Muscle layer of duodenum (tissue), 2 donors: ENCODE data around the gene ZNF471.

Experiments
- H3K27ac ChIP-seq: one replicate; pipeline ENCODE4 v1.7.0; 2013; ENCODE audit warnings: mild to moderate bottlenecking, low read length
- H3K27me3 ChIP-seq: one replicate; pipeline ENCODE4 v1.7.0; 2013; ENCODE audit warnings: low read depth, mild to moderate bottlenecking, control low read depth, low read length
- H3K36me3 ChIP-seq, 2 donors: one replicate each; pipeline ENCODE4 v1.7.0; 2013; ENCODE audit warnings: low read length in 2 of 2, control low read depth in 1 of 2, mild to moderate bottlenecking in 1 of 2; ENCODE audit not compliant: insufficient read depth in 2 of 2, control insufficient read depth in 1 of 2
- H3K4me1 ChIP-seq, 2 donors: one replicate each; pipeline ENCODE4 v1.7.0; 2013; ENCODE audit warnings: low read length in 2 of 2, mild to moderate bottlenecking in 2 of 2, control low read depth in 1 of 2, moderate library complexity in 1 of 2; ENCODE audit not compliant: insufficient read depth in 2 of 2, control insufficient read depth in 1 of 2
- H3K4me3 ChIP-seq, 2 donors: one replicate each; pipeline ENCODE4 v1.7.0; 2013; ENCODE audit warnings: low read length in 2 of 2, low read depth in 1 of 2, mild to moderate bottlenecking in 1 of 2
- H3K9me3 ChIP-seq, 2 donors: one replicate each; pipeline ENCODE4 v1.7.0; 2013; ENCODE audit warnings: low read length in 2 of 2, control low read depth in 1 of 2, mild to moderate bottlenecking in 1 of 2; ENCODE audit not compliant: control insufficient read depth in 1 of 2
- donor health status: healthy.

The ZNF471 gene

GRCh38 chr19:56538254-56538760 lies 30.7 kb downstream of the ZNF471 start:
- peaks cover 0 to 32% of the 10 kb centered on the region in 2 donors for H3K36me3 ChIP-seq
- peak overlapping the region; percentile 69 to 88 for H3K4me3 ChIP-seq
- no peaks in the 10 kb centered on the region for H3K27me3 ChIP-seq
- H3K9me3 ChIP-seq: peaks cover 27 to 46% of the 10 kb centered on the region in 2 donors
- H3K27ac ChIP-seq: no peak overlapping the region
- peaks cover 0 to 14% of the 10 kb centered on the region in 2 donors for H3K4me1 ChIP-seq

DNA sequence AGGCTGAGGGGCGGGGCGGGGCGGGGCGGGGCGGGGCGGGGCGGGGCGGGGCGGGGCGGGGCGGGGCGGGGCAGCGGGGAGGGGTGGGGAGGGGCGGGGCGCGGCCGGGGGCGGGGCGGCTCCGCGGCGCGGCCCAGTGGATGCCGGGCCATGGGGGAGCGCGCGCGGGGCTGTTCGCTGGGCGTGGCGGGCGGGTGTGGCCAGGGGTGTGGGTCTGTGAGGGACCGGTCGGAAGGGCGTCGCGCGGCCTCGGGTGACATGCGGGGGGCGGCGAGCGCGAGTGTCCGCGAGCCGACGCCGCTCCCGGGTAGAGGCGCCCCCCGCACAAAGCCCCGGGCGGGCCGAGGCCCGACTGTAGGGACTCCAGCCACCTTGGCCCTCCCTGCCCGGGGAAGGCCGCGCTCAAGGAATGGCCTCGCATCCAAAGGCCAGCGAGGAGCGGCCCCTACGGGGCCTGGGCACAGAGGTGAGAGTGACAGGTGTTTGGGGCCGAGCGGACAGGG lies 31.2 kb downstream of the ZNF471 start, which contains the start of gene ZFP28:
Gene ZFP28, plus strand, starts transcription at position 188 of the 503 bp plus-strand sequence. Its CDS starts 71 bp downstream, at position 259.
- Histone ChIP-seq H3K9me3 (peaks cover 24 to 46% of the 10 kb centered on the region in 2 donors), H3K27ac (no peak within 1 kb of the TSS), H3K36me3 (peaks cover 0 to 37% of the 10 kb centered on the region in 2 donors)

GRCh38 chr19:56543776-56544175 lies 36.1 kb downstream of the ZNF471 start:
- Histone ChIP-seq H3K36me3 (peaks cover 14 to 83% of the 10 kb centered on the region in 2 donors), H3K4me1 (peaks cover 0 to 11% of the 10 kb centered on the region in 2 donors), H3K4me3 (peak overlapping the region in 1 of 2 donors; percentile 19), H3K27ac (no peak overlapping the region), H3K9me3 (peaks cover 51 to 71% of the 10 kb centered on the region in 2 donors), H3K27me3 (no peaks in the 10 kb centered on the region)

More for the DNA sequence above, 31.2 kb downstream of the ZNF471 start, which contains the start of gene ZFP28:
- H3K4me1 ChIP-seq: peaks cover 0 to 14% of the 10 kb centered on the region in 2 donors
- no peaks in the 10 kb centered on the region for H3K27me3 ChIP-seq
- peak within 1 kb of the TSS; percentile 69 to 88 for H3K4me3 ChIP-seq

DNA sequence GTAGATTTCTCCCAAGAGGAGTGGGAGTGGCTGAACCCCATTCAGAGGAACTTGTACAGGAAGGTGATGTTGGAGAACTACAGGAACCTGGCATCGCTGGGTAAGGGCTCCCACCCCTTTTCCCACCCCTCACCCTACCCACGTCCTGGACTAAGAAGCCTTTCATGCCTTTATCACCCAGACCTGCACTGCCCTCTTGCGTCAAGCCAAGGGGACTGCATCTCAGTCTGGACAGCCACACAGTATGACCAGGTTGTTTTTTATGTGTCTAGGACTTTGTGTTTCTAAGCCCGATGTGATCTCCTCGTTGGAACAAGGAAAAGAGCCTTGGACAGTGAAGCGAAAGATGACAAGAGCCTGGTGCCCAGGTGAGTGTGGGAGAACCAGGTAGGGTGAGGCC lies 39.9 kb downstream of the ZNF471 start:
- H3K4me3 ChIP-seq: peak overlapping the region; percentile 38 to 54
- no peaks in the 10 kb centered on the region for H3K4me1 ChIP-seq
- no peak overlapping the region for H3K27ac ChIP-seq
- H3K9me3 ChIP-seq: peaks cover 68 to 85% of the 10 kb centered on the region in 2 donors
- H3K36me3 ChIP-seq: peaks cover 35 to 92% of the 10 kb centered on the region in 2 donors
- H3K27me3 ChIP-seq: no peaks in the 10 kb centered on the region

- Histone ChIP-seq H3K9me3 (peaks cover 69 to 87% of the 10 kb centered on the region in 2 donors), H3K27ac (no peak overlapping the region), H3K36me3 (peaks cover 28 to 81% of the 10 kb centered on the region in 2 donors), H3K27me3 (no peaks in the 10 kb centered on the region), H3K4me1 (no peaks in the 10 kb centered on the region), H3K4me3 (peak overlapping the region; percentile 35 to 55)
Measured at GRCh38 chr19:56554272-56554869, 46.7 kb downstream of the ZNF471 start.

- Histone ChIP-seq H3K4me1 (peaks cover 0 to 9% of the 10 kb centered on the region in 2 donors), H3K4me3 (peak overlapping the region in 1 of 2 donors; percentile 49), H3K9me3 (peaks cover 42 to 71% of the 10 kb centered on the region in 2 donors), H3K27ac (no peak overlapping the region), H3K36me3 (peaks cover 0 to 30% of the 10 kb centered on the region in 2 donors), H3K27me3 (no peaks in the 10 kb centered on the region)
Measured at GRCh38 chr19:56562766-56563165, 55.1 kb downstream of the ZNF471 start.

DNA sequence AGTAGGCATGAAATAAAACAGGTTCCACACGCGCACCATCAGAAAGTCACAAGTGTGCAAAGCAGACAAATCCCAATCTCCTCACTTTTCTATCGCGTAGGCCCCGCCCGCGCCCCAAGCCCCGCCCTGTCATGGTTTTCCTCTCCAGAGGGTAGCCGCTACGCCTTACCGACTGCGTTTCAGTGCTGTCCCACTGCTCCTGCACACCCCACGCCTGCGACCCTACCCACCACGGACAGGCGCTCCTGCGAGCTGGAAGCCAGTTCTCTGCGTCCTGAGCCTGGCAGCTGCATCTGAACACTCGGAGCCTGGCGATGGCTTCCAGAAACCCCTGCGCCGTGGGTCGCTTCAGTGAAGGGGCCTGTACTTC lies 59.2 kb downstream of the ZNF471 start:
- H3K27me3 ChIP-seq: no peaks in the 10 kb centered on the region
- peaks cover 12 to 48% of the 10 kb centered on the region in 2 donors for H3K36me3 ChIP-seq
- H3K4me1 ChIP-seq: peaks cover 0 to 14% of the 10 kb centered on the region in 2 donors
- H3K27ac ChIP-seq: peak overlapping the region; percentile 70
- H3K9me3 ChIP-seq: peaks cover 48 to 52% of the 10 kb centered on the region in 2 donors
- H3K4me3 ChIP-seq: peak overlapping the region; percentile 89 to 100

- peak within 1 kb of the TSS; percentile 89 to 100 for H3K4me3 ChIP-seq
- peaks cover 0 to 14% of the 10 kb centered on the region in 2 donors for H3K4me1 ChIP-seq
- H3K27me3 ChIP-seq: no peaks in the 10 kb centered on the region
- H3K36me3 ChIP-seq: peaks cover 12 to 51% of the 10 kb centered on the region in 2 donors
- H3K27ac ChIP-seq: peak within 1 kb of the TSS; percentile 70
- peaks cover 43 to 49% of the 10 kb centered on the region in 2 donors for H3K9me3 ChIP-seq
Measured at GRCh38 chr19:56567274-56568120, 59.8 kb downstream of the ZNF471 start, which contains the start of gene ZNF470. Gene ZNF470, plus strand, starts transcription at chr19:56567468. Its CDS starts 2,844 bp downstream, at chr19:56570312.

- peaks cover 66 to 73% of the 10 kb centered on the region in 2 donors for H3K9me3 ChIP-seq
- H3K4me3 ChIP-seq: peak overlapping the region in 1 of 2 donors; percentile 47
- H3K27me3 ChIP-seq: no peaks in the 10 kb centered on the region
- H3K36me3 ChIP-seq: peaks cover 37 to 87% of the 10 kb centered on the region in 2 donors
- H3K4me1 ChIP-seq: peaks cover 0 to 7% of the 10 kb centered on the region in 2 donors
- H3K27ac ChIP-seq: no peak overlapping the region
Measured at GRCh38 chr19:56572589-56572988, 64.9 kb downstream of the ZNF471 start.

GRCh38 chr19:56573914-56574313 lies 66.3 kb downstream of the ZNF471 start:
- no peak overlapping the region for H3K27ac ChIP-seq
- peaks cover 77 to 79% of the 10 kb centered on the region in 2 donors for H3K9me3 ChIP-seq
- H3K4me3 ChIP-seq: peak overlapping the region in 1 of 2 donors; percentile 47
- H3K4me1 ChIP-seq: no peaks in the 10 kb centered on the region
- H3K36me3 ChIP-seq: peaks cover 37 to 93% of the 10 kb centered on the region in 2 donors
- H3K27me3 ChIP-seq: no peaks in the 10 kb centered on the region
